Breast epithelium (tissue), 3 donors: ENCODE results near the gene CACNA1H.

ENCODE experiments used
- POLR2A ChIP-seq: fragments of 450-650 bp; IDR thresholded peaks from one replicate; pipeline ENCODE4 v1.6.1; 2016; ENCODE audit warnings: antibody characterized with exemption, mild to moderate bottlenecking, moderate library complexity
- POLR2AphosphoS5 ChIP-seq, 3 donors: sonication (generic); formaldehyde crosslinking; IDR thresholded peaks; one replicate each; pipeline ENCODE4 v1.6.1; 2017; ENCODE audit warnings: antibody characterized with exemption in 3 of 3
- TF ChIP-seq, protein P1 (sequence below), 3 donors: fragments of 450-650 bp; IDR thresholded peaks; one replicate each; pipeline ENCODE4 v1.5.1; 2016 to 2017; ENCODE audit warnings: antibody characterized with exemption in 3 of 3, mild to moderate bottlenecking in 3 of 3, moderate library complexity in 3 of 3

DNA sequence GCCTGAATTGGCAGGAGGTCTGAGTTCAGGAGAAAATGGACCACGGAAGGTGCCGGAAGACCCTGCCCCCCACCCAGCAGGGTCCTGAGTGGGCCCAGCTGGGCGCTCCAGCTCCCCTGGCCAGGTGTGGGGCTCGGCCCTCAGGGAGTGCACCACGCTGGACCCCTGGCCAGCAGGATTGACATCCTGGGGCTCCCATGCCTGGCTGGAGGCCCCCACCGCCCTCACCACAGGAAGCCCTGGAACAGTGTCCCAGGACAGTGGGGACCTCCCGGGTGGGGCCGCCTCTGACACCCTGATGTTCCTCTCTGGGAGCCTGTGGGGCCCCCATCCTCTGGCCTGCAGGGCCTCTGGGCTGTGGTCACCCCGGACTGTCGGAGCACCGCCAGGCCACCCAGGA, 28.1 kb upstream of the CACNA1H start:
- TF ChIP-seq, protein P1, sequence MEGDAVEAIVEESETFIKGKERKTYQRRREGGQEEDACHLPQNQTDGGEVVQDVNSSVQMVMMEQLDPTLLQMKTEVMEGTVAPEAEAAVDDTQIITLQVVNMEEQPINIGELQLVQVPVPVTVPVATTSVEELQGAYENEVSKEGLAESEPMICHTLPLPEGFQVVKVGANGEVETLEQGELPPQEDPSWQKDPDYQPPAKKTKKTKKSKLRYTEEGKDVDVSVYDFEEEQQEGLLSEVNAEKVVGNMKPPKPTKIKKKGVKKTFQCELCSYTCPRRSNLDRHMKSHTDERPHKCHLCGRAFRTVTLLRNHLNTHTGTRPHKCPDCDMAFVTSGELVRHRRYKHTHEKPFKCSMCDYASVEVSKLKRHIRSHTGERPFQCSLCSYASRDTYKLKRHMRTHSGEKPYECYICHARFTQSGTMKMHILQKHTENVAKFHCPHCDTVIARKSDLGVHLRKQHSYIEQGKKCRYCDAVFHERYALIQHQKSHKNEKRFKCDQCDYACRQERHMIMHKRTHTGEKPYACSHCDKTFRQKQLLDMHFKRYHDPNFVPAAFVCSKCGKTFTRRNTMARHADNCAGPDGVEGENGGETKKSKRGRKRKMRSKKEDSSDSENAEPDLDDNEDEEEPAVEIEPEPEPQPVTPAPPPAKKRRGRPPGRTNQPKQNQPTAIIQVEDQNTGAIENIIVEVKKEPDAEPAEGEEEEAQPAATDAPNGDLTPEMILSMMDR (IDR thresholded peaks at IDR 0.05), result no peak
- no peak for TF ChIP-seq POLR2A
- TF ChIP-seq POLR2AphosphoS5 (IDR thresholded peaks at IDR 0.05), result no peak
